ENCODE data around the gene MIOS.

Gene MIOS

GRCh38 chr7:7526006-7526405 lies 40.7 kb upstream of the MIOS start:
- DNase-seq (ENCODE audit: low spot score) = no peak
- Histone ChIP-seq H3K27ac (no peak overlapping the region), H3K4me3 (no peak overlapping the region)
- no peak for TF ChIP-seq CTCF (IDR thresholded peaks at IDR 0.05)

- no peak for DNase-seq (ENCODE audit: low spot score)
- no peak for TF ChIP-seq CTCF (IDR thresholded peaks at IDR 0.05)
- Histone ChIP-seq H3K4me3 (no peak overlapping the region), H3K27ac (no peak overlapping the region)
Observed at GRCh38 chr7:7527047-7527446, 39.6 kb upstream of the MIOS start.

- no peak for DNase-seq (ENCODE audit: low spot score)
- TF ChIP-seq CTCF (IDR thresholded peaks at IDR 0.05) = no peak
- no peak overlapping the region for H3K4me3 ChIP-seq
- H3K27ac ChIP-seq = no peak overlapping the region
Observed at GRCh38 chr7:7529328-7529727, 37.4 kb upstream of the MIOS start.

GRCh38 chr7:7533831-7534430 lies 32.8 kb upstream of the MIOS start:
- Histone ChIP-seq H3K4me3 (no peak overlapping the region), H3K27ac (no peak overlapping the region)
- DNase-seq (ENCODE audit: low spot score) = no peak
- no peak for TF ChIP-seq CTCF (IDR thresholded peaks at IDR 0.05)

GRCh38 chr7:7535691-7536090 lies 31.0 kb upstream of the MIOS start, which contains the start of gene COL28A1:
Gene COL28A1 (minus strand): TSS chr7:7535873. CDS start chr7:7532875, 2,998 bp downstream.
- TF ChIP-seq CTCF (IDR thresholded peaks at IDR 0.05) = no peak
- DNase-seq (ENCODE audit: low spot score) = no peak
- H3K4me3 ChIP-seq = no peak within 1 kb of the TSS
- H3K27ac ChIP-seq = no peak within 1 kb of the TSS

- no peak for TF ChIP-seq CTCF (IDR thresholded peaks at IDR 0.05)
- Histone ChIP-seq H3K4me3 (no peak overlapping the region), H3K27ac (no peak overlapping the region)
- DNase-seq (ENCODE audit: low spot score) = no peak
Observed at GRCh38 chr7:7536396-7537019, 30.2 kb upstream of the MIOS start.

GRCh38 chr7:7537711-7538110 lies 29.0 kb upstream of the MIOS start:
- no peak for TF ChIP-seq CTCF (IDR thresholded peaks at IDR 0.05)
- Histone ChIP-seq H3K4me3 (no peak overlapping the region), H3K27ac (no peak overlapping the region)
- DNase-seq (ENCODE audit: low spot score) = no peak
